SIG-M5 treated with dmso at 0.1 percent for 504 hours (cell line): ENCODE results near the gene MED8.

Experiments
- DNase-seq: peaks from one replicate; lab custom pipeline; 2025; ENCODE audit not compliant: unreplicated experiment; lab: John Stamatoyannopoulos, UW

The MED8 gene

DNA sequence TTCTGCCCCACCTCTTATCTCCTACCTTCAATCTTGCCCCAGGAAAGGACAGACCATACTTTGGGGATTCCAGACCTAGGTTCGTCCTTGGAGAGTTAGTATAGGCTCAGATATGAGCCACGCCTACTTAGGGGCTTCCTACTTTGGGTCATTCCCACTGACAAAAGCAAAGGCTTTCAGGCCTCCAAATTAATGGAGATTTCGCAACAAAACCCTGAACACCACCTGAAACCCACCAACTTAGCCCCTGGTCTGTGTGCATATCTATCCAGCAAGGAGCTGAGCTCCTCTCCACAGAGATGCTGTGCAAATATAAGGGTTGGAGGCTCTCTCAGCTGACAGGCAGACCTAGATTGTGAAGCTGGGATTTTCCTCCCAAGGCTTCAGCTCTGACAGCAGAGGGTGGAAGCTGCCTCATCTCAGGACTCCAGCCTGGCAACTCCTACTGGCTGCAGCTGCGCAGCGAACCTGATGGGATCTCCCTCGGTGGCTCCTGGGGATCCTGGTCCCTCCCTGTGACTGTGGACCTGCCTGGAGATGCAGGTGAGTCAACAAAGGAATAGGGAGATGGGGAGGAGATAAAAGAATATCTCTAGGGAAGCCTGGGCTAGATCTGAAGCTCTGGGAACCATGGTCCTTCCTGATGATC is 49.9 kb downstream of the MED8 start:
- no peak for DNase-seq

DNA sequence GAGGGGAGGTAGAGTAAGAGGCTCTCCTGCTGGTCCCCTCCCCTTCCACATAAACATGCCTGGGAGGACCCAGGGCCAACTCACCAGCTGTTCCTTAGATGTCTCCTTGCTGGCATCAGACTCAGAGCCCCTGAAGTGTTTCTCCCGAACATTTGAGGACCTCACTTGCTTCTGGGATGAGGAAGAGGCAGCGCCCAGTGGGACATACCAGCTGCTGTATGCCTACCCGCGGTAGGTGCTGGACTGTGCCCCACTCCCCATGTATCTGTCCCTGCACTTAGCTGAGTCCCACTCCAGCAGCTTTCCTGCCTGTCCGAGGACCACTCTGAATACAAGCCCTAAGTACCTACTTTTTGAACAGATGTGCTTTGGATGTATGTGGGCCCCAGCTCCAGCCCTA is 51.6 kb downstream of the MED8 start:
- DNase-seq: no peak

DNA sequence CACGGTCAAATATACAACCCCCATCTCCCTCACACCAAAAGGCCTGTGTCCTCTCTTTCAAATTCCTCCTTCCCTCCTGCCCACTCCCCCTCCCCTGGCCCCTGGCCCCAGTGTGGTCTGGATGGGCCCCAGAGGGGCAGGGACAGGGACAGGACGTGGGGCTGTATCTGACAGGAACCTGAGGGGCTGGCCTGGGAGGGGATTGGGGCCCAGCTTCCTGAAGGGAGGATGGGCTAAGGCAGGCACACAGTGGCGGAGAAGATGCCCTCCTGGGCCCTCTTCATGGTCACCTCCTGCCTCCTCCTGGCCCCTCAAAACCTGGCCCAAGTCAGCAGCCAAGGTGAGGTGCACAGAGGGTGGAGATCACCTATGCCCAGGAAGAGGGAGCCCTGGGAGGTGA is 52.0 kb downstream of the MED8 start, which contains the start of gene MPL:
TSS of gene MPL (plus strand) at position 231 of the 400 bp plus-strand sequence. CDS start at position 262, 31 bp downstream.
- DNase-seq: no peak

DNA sequence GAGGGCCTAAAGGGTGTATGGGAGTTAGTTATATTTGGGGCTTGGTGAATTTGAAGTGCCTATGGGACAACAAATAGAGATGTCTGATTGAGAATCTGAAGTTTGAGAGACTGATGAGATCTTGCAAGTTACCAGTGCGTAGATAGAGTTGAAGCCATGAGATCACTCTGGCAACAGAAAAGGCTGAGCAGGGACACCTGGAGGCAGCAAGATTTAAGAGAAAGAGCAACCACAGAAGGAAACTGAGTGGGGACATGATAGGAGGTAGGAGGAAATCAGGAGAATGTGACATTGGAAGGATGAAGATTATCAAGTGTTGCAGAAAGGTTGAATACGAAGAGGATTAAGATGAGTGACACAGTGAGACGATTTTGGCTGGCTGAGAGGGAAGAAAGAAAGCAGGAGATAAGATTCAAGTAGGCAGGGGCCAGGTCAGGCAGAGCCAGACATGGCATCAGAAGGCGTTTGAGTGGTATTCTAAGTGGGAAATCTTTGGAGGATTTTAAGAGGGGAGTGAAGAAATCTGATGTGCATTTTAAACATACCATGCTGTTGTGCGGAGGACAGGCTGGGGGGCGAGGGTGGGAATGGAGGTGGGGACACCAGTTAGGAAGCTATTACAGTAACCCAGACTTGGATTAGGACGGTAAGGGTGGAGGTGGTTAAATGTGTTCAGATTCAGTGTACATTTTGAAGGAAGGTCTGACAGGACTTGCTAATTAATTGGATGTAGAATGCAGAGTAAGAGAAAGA is 55.0 kb downstream of the MED8 start:
- no peak for DNase-seq
